Peyer's patch (tissue), 4 donors: ENCODE data around the gene COPZ1.

Source experiments
- CTCF ChIP-seq, 6 experiments: fragments of 450-650 bp in 4 of 6; fragments of 200-600 bp in 2 of 6; sonication (generic) in 1 of 6; IDR thresholded peaks; one replicate each; pipeline ENCODE4 v1.5.1; 2017 to 2019; ENCODE audit warnings: antibody characterized with exemption in 6 of 6, mild to moderate bottlenecking in 3 of 6, moderate library complexity in 1 of 6
- POLR2A ChIP-seq, 2 donors: fragments of 450-650 bp; IDR thresholded peaks; one replicate each; pipeline ENCODE4 v1.5.1; 2017; ENCODE audit warnings: antibody characterized with exemption in 2 of 2, mild to moderate bottlenecking in 2 of 2, moderate library complexity in 2 of 2

GRCh38 chr12:54359762-54360351 is 34.9 kb downstream of the COPZ1 start:
- no peak for TF ChIP-seq CTCF (IDR thresholded peaks at IDR 0.05)
- TF ChIP-seq POLR2A (IDR thresholded peaks at IDR 0.05), result no peak
